HepG2 (cell line): Measurements from ENCODE around the gene HNRNPA1. TPM values are rescaled to one million over a fixed set of nuclear protein-coding genes. Genes with fewer than 3 reads are reported as not detected.

Experiments
- ARID2 ChIP-seq: sonication (generic); formaldehyde crosslinking; IDR thresholded peaks from 2 replicates; pipeline ENCODE4 v1.8.1; 2022; ENCODE audit warnings: mild to moderate bottlenecking, missing genetic modification reagents, borderline replicate concordance
- ARNT2 ChIP-seq: sonication (generic); formaldehyde crosslinking; IDR thresholded peaks from 2 replicates; pipeline ENCODE4 v1.8.0; 2022; ENCODE audit warnings: mild to moderate bottlenecking, low read depth, missing genetic modification reagents, moderate library complexity
- CCAR2 ChIP-seq: fragments of 200-400 bp; formaldehyde crosslinking; optimal IDR thresholded peaks from 2 replicates; pipeline ENCODE3; 2018; ENCODE audit warnings: low read depth, mild to moderate bottlenecking, low read length, moderate library complexity
- CENPT ChIP-seq: sonication (generic); formaldehyde crosslinking; IDR thresholded peaks from 2 replicates; pipeline ENCODE4 v1.8.0; 2022; ENCODE audit warnings: low read depth, mild to moderate bottlenecking, moderate library complexity, missing genetic modification reagents
- FLYWCH1 ChIP-seq: sonication (generic); formaldehyde crosslinking; IDR thresholded peaks from 2 replicates; pipeline ENCODE4 v1.8.1; 2023; ENCODE audit warnings: mild to moderate bottlenecking, missing genetic modification reagents
- GLI4 ChIP-seq: sonication (generic); formaldehyde crosslinking; IDR thresholded peaks from 2 replicates; pipeline ENCODE4 v1.5.1; 2020; ENCODE audit warnings: missing genetic modification reagents, mild to moderate bottlenecking, moderate library complexity, borderline replicate concordance
- SATB2 ChIP-seq: sonication (generic); formaldehyde crosslinking; IDR thresholded peaks from 2 replicates; pipeline ENCODE4 v1.5.0; 2020; ENCODE audit warnings: missing genetic modification reagents
- SMYD3 ChIP-seq: sonication (generic); formaldehyde crosslinking; IDR thresholded peaks from 2 replicates; pipeline ENCODE4 v1.8.1; 2023; ENCODE audit warnings: mild to moderate bottlenecking, missing genetic modification reagents
- ZFP91 ChIP-seq: sonication (generic); formaldehyde crosslinking; IDR thresholded peaks from 2 replicates; pipeline ENCODE4 v1.9.0; 2022; ENCODE audit warnings: missing genetic modification reagents, mild to moderate bottlenecking, borderline replicate concordance
- ZNF234 ChIP-seq: sonication (generic); formaldehyde crosslinking; conservative IDR thresholded peaks from 2 replicates; pipeline ENCODE4 v1.5.1; 2020; ENCODE audit warnings: mild to moderate bottlenecking, missing genetic modification reagents
- ZNF256 ChIP-seq: sonication (generic); formaldehyde crosslinking; conservative IDR thresholded peaks from 2 replicates; pipeline ENCODE4 v1.4.0; 2020; ENCODE audit warnings: missing genetic modification reagents
- ZNF772 ChIP-seq: sonication (generic); formaldehyde crosslinking; IDR thresholded peaks from 2 replicates; pipeline ENCODE4 v1.5.0; 2020; ENCODE audit warnings: mild to moderate bottlenecking, missing genetic modification reagents
- ZNF776 ChIP-seq: sonication (generic); formaldehyde crosslinking; IDR thresholded peaks from 2 replicates; pipeline ENCODE4 v1.4.0; 2020; ENCODE audit warnings: mild to moderate bottlenecking, missing genetic modification reagents
- ZNF879 ChIP-seq: sonication (generic); formaldehyde crosslinking; IDR thresholded peaks from 2 replicates; pipeline ENCODE4 v1.8.1; 2023; ENCODE audit warnings: missing genetic modification reagents
- polyA plus RNA-seq, 8 experiments: library from polyadenylated mRNA; depleted of rRNA in 3 of 8; stranded (reverse) in 7 of 8; unstranded in 1 of 8; fragments of >200 nt; fragmentation: Illumina TruSeq in 4 of 8; extraction: Trizol in 4 of 8; gene quantifications; 2 replicates each; pipeline versions ENCODE4 v1.2.1 to v1.2.3, GENCODE V29; 2011 to 2016; ENCODE audit warnings: low read depth in 4 of 8, missing spikeins in 1 of 8, mixed read lengths in 1 of 8; ENCODE audit not compliant: insufficient read depth in 1 of 8
- total RNA-seq, 5 experiments: library from RNA; depleted of rRNA; stranded (reverse); fragments of >200 nt; fragmentation: Illumina TruSeq; extraction: Trizol; gene quantifications; 2 replicates each; pipeline ENCODE4 v1.2.3, GENCODE V29; 2016; ENCODE audit warnings: low read depth in 1 of 5
- TF ChIP-seq, protein P1 (sequence below): sonication (generic); formaldehyde crosslinking; IDR thresholded peaks from 2 replicates; pipeline ENCODE4 v1.4.0; 2020; ENCODE audit warnings: mild to moderate bottlenecking, missing genetic modification reagents
- TF ChIP-seq, protein P2 (sequence below): sonication (generic); formaldehyde crosslinking; IDR thresholded peaks from 2 replicates; pipeline ENCODE4 v1.4.0; 2020; ENCODE audit warnings: mild to moderate bottlenecking, missing genetic modification reagents
- TF ChIP-seq, protein P3 (sequence below): sonication (generic); formaldehyde crosslinking; IDR thresholded peaks from 2 replicates; pipeline ENCODE4 v1.4.0; 2020; ENCODE audit warnings: missing genetic modification reagents, borderline replicate concordance
- TF ChIP-seq, protein P4 (sequence below): sonication (generic); formaldehyde crosslinking; IDR thresholded peaks from 2 replicates; pipeline ENCODE4 v1.8.0; 2022; ENCODE audit warnings: mild to moderate bottlenecking, missing genetic modification reagents; ENCODE audit not compliant: insufficient replicate concordance

HNRNPA1 gene
- total and polyA plus RNA-seq, 2 of the 13 experiments (the other 11 are each of a cell fraction or from before 2014, with no cell fraction given) = 535 to 1,820 TPM

DNA sequence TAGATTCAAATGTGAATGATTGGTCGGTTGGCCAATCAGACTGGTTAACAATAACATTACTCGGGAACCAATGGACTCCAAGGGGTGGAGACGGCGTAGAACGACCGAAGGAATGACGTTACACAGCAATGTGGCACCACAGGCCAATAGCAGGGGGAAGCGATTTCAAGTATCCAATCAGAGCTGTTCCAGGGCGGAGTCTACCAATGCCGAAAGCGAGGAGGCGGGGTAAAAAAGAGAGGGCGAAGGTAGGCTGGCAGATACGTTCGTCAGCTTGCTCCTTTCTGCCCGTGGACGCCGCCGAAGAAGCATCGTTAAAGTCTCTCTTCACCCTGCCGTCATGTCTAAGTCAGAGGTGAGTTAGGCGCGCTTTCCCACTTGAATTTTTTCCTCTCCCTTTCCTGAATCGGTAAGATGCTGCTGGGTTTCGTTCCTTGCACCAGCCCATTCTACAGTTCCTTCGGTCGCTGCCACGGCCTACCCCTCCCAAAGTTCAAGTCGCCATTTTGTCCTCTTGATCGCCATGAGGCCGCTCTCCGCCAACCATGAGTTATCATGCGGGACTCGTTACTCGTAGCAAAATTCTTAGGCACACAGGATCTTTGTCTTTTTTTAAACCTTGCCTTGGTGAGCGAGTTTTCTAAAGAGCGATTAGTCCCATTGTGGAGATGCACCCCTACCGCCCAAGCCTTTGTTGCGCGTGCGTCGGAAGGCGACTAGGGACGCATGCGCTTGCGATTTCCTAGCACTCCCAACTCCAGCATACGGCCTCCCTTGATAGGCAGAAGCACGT lies at the start of gene HNRNPA1 (continued):
- peak; percentile 92; the same call in 1 of the 2 replicates for TF ChIP-seq FLYWCH1 (CRISPR knock-in tag)
- no peak for TF ChIP-seq CCAR2
- TF ChIP-seq, protein P1, sequence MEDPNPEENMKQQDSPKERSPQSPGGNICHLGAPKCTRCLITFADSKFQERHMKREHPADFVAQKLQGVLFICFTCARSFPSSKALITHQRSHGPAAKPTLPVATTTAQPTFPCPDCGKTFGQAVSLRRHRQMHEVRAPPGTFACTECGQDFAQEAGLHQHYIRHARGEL (CRISPR knock-in tag) = peak; percentile 60; the same call in 1 of the 2 replicates
- TF ChIP-seq CENPT (CRISPR knock-in tag) = peak; percentile 11; the same call in 1 of the 2 replicates
- 0 out of 2 replicates have a peak, but pooled peaks have one; percentile 11 for TF ChIP-seq SMYD3
- 0 out of 2 replicates have a peak, but pooled peaks have one; percentile 4 for TF ChIP-seq ZNF234
- peak; percentile 81; the same call in 1 of the 2 replicates for TF ChIP-seq ZNF879
- TF ChIP-seq, protein P2, sequence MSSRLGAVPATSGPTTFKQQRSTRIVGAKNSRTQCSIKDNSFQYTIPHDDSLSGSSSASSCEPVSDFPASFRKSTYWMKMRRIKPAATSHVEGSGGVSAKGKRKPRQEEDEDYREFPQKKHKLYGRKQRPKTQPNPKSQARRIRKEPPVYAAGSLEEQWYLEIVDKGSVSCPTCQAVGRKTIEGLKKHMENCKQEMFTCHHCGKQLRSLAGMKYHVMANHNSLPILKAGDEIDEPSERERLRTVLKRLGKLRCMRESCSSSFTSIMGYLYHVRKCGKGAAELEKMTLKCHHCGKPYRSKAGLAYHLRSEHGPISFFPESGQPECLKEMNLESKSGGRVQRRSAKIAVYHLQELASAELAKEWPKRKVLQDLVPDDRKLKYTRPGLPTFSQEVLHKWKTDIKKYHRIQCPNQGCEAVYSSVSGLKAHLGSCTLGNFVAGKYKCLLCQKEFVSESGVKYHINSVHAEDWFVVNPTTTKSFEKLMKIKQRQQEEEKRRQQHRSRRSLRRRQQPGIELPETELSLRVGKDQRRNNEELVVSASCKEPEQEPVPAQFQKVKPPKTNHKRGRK (CRISPR knock-in tag) = 0 out of 2 replicates have a peak, but pooled peaks have one; percentile 20
- TF ChIP-seq GLI4 (CRISPR knock-in tag) = peak; percentile 68; the same call in 1 of the 2 replicates
- TF ChIP-seq ARID2 (CRISPR knock-in tag) = peak; percentile 8; the same call in 1 of the 2 replicates
- TF ChIP-seq SATB2 (CRISPR knock-in tag) = no peak; the same call in 1 of the 2 replicates
- TF ChIP-seq ZNF772 (CRISPR knock-in tag) = peak; percentile 81
- TF ChIP-seq ZFP91 (CRISPR knock-in tag) = peak; percentile 66; the same call in 1 of the 2 replicates
- TF ChIP-seq ZNF776 = 0 out of 2 replicates have a peak, but pooled peaks have one; percentile 28
- TF ChIP-seq, protein P3, sequence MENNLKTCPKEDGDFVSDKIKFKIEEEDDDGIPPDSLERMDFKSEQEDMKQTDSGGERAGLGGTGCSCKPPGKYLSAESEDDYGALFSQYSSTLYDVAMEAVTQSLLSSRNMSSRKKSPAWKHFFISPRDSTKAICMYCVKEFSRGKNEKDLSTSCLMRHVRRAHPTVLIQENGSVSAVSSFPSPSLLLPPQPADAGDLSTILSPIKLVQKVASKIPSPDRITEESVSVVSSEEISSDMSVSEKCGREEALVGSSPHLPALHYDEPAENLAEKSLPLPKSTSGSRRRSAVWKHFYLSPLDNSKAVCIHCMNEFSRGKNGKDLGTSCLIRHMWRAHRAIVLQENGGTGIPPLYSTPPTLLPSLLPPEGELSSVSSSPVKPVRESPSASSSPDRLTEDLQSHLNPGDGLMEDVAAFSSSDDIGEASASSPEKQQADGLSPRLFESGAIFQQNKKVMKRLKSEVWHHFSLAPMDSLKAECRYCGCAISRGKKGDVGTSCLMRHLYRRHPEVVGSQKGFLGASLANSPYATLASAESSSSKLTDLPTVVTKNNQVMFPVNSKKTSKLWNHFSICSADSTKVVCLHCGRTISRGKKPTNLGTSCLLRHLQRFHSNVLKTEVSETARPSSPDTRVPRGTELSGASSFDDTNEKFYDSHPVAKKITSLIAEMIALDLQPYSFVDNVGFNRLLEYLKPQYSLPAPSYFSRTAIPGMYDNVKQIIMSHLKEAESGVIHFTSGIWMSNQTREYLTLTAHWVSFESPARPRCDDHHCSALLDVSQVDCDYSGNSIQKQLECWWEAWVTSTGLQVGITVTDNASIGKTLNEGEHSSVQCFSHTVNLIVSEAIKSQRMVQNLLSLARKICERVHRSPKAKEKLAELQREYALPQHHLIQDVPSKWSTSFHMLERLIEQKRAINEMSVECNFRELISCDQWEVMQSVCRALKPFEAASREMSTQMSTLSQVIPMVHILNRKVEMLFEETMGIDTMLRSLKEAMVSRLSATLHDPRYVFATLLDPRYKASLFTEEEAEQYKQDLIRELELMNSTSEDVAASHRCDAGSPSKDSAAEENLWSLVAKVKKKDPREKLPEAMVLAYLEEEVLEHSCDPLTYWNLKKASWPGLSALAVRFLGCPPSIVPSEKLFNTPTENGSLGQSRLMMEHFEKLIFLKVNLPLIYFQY (CRISPR knock-in tag) = no peak
- TF ChIP-seq, protein P4, sequence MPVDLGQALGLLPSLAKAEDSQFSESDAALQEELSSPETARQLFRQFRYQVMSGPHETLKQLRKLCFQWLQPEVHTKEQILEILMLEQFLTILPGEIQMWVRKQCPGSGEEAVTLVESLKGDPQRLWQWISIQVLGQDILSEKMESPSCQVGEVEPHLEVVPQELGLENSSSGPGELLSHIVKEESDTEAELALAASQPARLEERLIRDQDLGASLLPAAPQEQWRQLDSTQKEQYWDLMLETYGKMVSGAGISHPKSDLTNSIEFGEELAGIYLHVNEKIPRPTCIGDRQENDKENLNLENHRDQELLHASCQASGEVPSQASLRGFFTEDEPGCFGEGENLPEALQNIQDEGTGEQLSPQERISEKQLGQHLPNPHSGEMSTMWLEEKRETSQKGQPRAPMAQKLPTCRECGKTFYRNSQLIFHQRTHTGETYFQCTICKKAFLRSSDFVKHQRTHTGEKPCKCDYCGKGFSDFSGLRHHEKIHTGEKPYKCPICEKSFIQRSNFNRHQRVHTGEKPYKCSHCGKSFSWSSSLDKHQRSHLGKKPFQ (CRISPR knock-in tag) = peak; percentile 80
- TF ChIP-seq ARNT2 (CRISPR knock-in tag) = peak; percentile 67
- peak; percentile 42; the same call in 1 of the 2 replicates for TF ChIP-seq ZNF256 (CRISPR knock-in tag)
